Breast epithelium (tissue), 4 donors: Measurements from ENCODE around the gene GLIS1. TPM values are rescaled to one million over a fixed set of nuclear protein-coding genes. Genes with fewer than 3 reads are reported as not detected.

Experiments
- DNase-seq, 2 donors: peaks; one replicate each; pipeline ENCODE4 v3.0.0-alpha.2; 2019; ENCODE audit warnings: low spot score in 2 of 2
- H3K27ac ChIP-seq, 2 donors: fragments of 200-600 bp; sonication (generic) in 1 of 2; one replicate each; pipeline ENCODE4 v1.5.1; 2016 to 2019; ENCODE audit warnings: mild to moderate bottlenecking in 1 of 2
- H3K27me3 ChIP-seq, 2 donors: fragments of 200-600 bp; sonication (generic) in 1 of 2; one replicate each; pipeline versions ENCODE4 v1.5.1 to v1.6.0; 2017 to 2019; ENCODE audit warnings: control low read depth in 1 of 2, mild to moderate bottlenecking in 1 of 2
- H3K36me3 ChIP-seq: fragments of 200-600 bp; one replicate; pipeline ENCODE4 v1.5.1; 2019
- H3K4me1 ChIP-seq, 2 donors: fragments of 200-600 bp; sonication (generic); one replicate each; pipeline ENCODE4 v1.5.1; 2016 to 2019; ENCODE audit warnings: control low read depth in 1 of 2
- H3K4me3 ChIP-seq, 3 donors: fragments of 200-600 bp; sonication (generic); 1 replicate in 2 of 3; 2 replicates in 1 of 3; pipeline ENCODE4 v1.5.1; 2016 to 2019; ENCODE audit warnings: mild to moderate bottlenecking in 3 of 3, moderate library complexity in 2 of 3
- H3K9me3 ChIP-seq, 2 donors: fragments of 200-600 bp; sonication (generic) in 1 of 2; one replicate each; pipeline ENCODE4 v1.5.1; 2016 to 2019; ENCODE audit warnings: control low read depth in 1 of 2
- POLR2A ChIP-seq: fragments of 450-650 bp; IDR thresholded peaks from one replicate; pipeline ENCODE4 v1.6.1; 2016; ENCODE audit warnings: antibody characterized with exemption, mild to moderate bottlenecking, moderate library complexity
- POLR2AphosphoS5 ChIP-seq, 3 donors: sonication (generic); formaldehyde crosslinking; IDR thresholded peaks; one replicate each; pipeline ENCODE4 v1.6.1; 2017; ENCODE audit warnings: antibody characterized with exemption in 3 of 3
- intact Hi-C: fragments of 100-400 bp; cut with DNase I; formaldehyde crosslinking; loops from one replicate; pipeline ENCODE4 v1.15.1; 2023; ENCODE audit warnings: low total_unique reads
- total RNA-seq, 3 donors: library from RNA; depleted of rRNA; stranded (reverse); fragments of >200 nt; gene quantifications; one replicate each; pipeline ENCODE4 v1.1.0, GENCODE V29; 2016
- TF ChIP-seq, protein P1 (sequence below), 3 donors: fragments of 450-650 bp; IDR thresholded peaks; one replicate each; pipeline ENCODE4 v1.5.1; 2016 to 2017; ENCODE audit warnings: antibody characterized with exemption in 3 of 3, mild to moderate bottlenecking in 3 of 3, moderate library complexity in 3 of 3

The GLIS1 gene
- 1 to 10 TPM in 1 of 3 donors, under 1 TPM in 2; 0.16 to 2.0 (median 0.59) TPM for total RNA-seq

DNA sequence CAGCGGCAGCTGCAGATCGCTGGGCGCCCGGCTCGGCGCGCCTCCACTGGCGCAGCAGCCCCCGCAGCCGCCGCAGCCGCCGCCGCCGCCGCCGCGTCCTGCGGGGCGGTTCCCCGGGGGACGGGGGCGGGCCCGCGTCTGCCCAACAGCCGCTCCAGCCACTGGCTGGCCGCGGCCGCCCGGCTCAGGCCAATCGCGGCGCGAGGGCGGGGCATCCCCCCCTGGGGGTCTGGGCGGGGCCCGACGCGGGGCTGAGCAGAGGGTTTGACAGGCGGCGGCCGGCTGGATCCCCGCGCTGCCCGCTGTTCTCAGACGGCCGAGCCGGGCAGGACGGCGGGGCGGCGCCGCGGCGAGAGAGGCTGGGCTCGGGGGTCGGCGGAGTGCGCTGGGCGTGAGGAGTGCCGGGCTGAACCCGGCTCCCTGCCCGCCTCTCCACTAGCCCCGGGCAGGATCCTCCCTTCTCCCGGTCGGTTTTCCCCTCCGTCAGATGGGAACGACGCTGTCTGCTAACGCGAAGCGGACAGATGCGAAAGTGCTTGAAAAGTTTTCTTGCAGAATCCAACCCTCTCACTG lies at the start of gene GLIS1:
Gene GLIS1 (minus strand): TSS at position 56 of the 573 bp plus-strand sequence. CDS start 1,100 bp downstream, outside the sequence.
- Histone ChIP-seq H3K9me3 (no peaks in the 10 kb centered on the region), H3K27ac (peak within 1 kb of the TSS in 1 of 2 donors; percentile 54), H3K4me3 (peak within 1 kb of the TSS; percentile 45 to 90 (median 69)), H3K36me3 (no peaks in the 10 kb centered on the region), H3K4me1 (no peaks in the 10 kb centered on the region), H3K27me3 (peaks cover 0 to 15% of the 10 kb centered on the region in 2 donors)
- intact Hi-C loops: no loop called here
- TF ChIP-seq POLR2A: no peak
- no peak for TF ChIP-seq POLR2AphosphoS5 (IDR thresholded peaks at IDR 0.05)
- TF ChIP-seq, protein P1, sequence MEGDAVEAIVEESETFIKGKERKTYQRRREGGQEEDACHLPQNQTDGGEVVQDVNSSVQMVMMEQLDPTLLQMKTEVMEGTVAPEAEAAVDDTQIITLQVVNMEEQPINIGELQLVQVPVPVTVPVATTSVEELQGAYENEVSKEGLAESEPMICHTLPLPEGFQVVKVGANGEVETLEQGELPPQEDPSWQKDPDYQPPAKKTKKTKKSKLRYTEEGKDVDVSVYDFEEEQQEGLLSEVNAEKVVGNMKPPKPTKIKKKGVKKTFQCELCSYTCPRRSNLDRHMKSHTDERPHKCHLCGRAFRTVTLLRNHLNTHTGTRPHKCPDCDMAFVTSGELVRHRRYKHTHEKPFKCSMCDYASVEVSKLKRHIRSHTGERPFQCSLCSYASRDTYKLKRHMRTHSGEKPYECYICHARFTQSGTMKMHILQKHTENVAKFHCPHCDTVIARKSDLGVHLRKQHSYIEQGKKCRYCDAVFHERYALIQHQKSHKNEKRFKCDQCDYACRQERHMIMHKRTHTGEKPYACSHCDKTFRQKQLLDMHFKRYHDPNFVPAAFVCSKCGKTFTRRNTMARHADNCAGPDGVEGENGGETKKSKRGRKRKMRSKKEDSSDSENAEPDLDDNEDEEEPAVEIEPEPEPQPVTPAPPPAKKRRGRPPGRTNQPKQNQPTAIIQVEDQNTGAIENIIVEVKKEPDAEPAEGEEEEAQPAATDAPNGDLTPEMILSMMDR (IDR thresholded peaks at IDR 0.05): no peak
- peak in 1 of 2 donors; percentile 50 for DNase-seq

DNA sequence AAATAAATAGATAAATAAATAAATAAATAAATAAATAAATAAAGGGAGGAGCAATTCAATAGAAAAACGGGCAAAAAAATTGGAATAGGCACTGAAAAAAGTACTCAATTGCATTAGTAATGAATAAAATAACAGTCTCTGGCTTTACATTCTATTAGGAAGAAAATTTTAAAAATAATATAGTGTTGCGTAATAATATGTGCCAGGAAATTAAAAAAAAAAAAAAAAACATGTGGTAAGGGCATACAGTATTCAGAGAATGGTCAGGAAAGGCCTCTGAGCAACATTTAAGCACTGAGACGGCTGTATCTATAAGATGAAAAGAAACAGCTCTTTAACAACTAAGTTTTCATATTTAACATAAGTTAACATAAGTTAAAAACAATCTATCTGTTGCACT lies 48.7 kb upstream of the GLIS1 start:
- DNase-seq: no peak
- Histone ChIP-seq H3K9me3 (no peaks in the 10 kb centered on the region), H3K27ac (no peak overlapping the region), H3K36me3 (peaks cover 6% of the 10 kb centered on the region), H3K4me3 (no peak overlapping the region), H3K27me3 (no peaks in the 10 kb centered on the region), H3K4me1 (no peaks in the 10 kb centered on the region)
- intact Hi-C loops: no loop called here
- TF ChIP-seq POLR2AphosphoS5 (IDR thresholded peaks at IDR 0.05) (no peak), POLR2A (no peak)
- TF ChIP-seq, protein P1 (IDR thresholded peaks at IDR 0.05): no peak

DNA sequence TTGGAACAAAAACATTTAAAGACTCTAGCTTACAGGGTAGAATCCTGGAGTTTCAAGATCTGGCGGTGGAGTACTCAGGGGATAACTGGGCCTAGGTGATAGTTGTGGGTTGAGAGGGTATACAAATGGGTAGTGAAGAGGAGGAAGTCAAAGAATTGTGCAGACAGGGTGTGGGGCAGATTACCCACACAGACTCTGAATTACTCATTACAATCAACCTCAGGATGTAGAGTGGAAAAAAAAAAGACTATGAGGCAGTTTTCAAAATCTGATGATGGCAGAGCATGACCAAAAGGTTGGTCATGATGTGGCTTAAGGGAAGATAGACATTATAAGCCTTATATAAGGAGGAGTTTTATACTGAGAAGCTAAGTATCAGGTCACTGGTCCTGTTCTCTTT lies 44.1 kb upstream of the GLIS1 start:
- H3K9me3 ChIP-seq: no peaks in the 10 kb centered on the region
- no peak overlapping the region for H3K4me3 ChIP-seq
- intact Hi-C loops: no loop called here
- TF ChIP-seq, protein P1 (IDR thresholded peaks at IDR 0.05): no peak
- TF ChIP-seq POLR2AphosphoS5 (IDR thresholded peaks at IDR 0.05) (no peak), POLR2A (no peak)
- H3K27me3 ChIP-seq: no peaks in the 10 kb centered on the region
- H3K36me3 ChIP-seq: no peaks in the 10 kb centered on the region
- no peak for DNase-seq
- no peaks in the 10 kb centered on the region for H3K4me1 ChIP-seq
- no peak overlapping the region for H3K27ac ChIP-seq

DNA sequence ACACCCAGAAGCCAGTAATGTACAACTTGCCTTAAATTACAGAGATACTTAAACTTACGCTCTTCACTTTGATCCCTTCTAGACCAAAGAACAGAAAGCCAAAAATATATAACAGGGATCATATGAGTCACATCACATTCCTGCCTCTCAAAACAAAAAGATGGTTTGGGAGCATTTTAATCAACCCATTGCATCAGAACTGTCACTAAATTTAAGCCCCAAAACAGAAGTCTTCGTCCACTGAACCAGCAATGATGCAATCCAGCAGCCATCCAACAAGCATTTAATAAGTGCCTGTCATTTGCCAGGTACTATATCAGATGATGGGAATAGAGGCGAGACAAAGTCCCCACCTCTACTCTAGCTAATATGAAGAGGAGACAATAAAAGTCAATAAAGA lies 42.7 kb upstream of the GLIS1 start:
- no peak for DNase-seq
- no peaks in the 10 kb centered on the region for H3K4me1 ChIP-seq
- intact Hi-C loops: no loop called here
- no peaks in the 10 kb centered on the region for H3K9me3 ChIP-seq
- TF ChIP-seq POLR2AphosphoS5 (IDR thresholded peaks at IDR 0.05) (no peak), POLR2A (no peak)
- TF ChIP-seq, protein P1 (IDR thresholded peaks at IDR 0.05): no peak
- H3K36me3 ChIP-seq: no peaks in the 10 kb centered on the region
- H3K4me3 ChIP-seq: no peak overlapping the region
- no peak overlapping the region for H3K27ac ChIP-seq
- no peaks in the 10 kb centered on the region for H3K27me3 ChIP-seq

DNA sequence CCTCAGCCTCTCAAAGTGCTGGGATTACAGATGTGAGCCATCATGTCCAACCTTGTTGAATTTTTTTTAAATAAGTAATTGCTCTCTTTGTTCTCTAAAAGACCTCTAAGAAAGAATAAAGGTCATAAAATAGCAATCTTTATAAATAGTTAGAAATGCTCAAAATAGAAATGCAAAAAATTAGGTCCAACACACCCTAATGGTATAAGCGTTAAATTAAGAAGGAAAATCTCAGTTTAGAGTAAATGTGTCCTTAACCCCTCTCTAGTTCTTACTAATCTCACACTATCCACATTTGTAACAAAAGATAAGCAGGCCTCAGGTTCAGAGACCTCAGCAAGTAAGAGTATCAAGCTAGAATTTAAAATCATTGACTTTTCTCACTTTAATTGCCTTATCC lies 38.3 kb upstream of the GLIS1 start:
- no peaks in the 10 kb centered on the region for H3K9me3 ChIP-seq
- no peak for DNase-seq
- no peak overlapping the region for H3K27ac ChIP-seq
- H3K27me3 ChIP-seq: no peaks in the 10 kb centered on the region
- no peak for TF ChIP-seq POLR2A
- TF ChIP-seq, protein P1 (IDR thresholded peaks at IDR 0.05): no peak
- TF ChIP-seq POLR2AphosphoS5 (IDR thresholded peaks at IDR 0.05): no peak
- H3K4me3 ChIP-seq: no peak overlapping the region
- no peaks in the 10 kb centered on the region for H3K4me1 ChIP-seq
- no peaks in the 10 kb centered on the region for H3K36me3 ChIP-seq
- intact Hi-C loops: no loop called here
